NCI-H526 treated with DMSO at 0.1 percent for 48 hours (cell line): ENCODE results near the gene SPPL2B.
"Not testable (repeated sequence)": the region's sequence is repeated elsewhere in the genome, so short reads cannot be mapped to it uniquely, and the experiment has no call there.

Source experiments
- DNase-seq: peaks from one replicate; lab custom pipeline; 2025; lab: John Stamatoyannopoulos, UW

Gene SPPL2B

DNA sequence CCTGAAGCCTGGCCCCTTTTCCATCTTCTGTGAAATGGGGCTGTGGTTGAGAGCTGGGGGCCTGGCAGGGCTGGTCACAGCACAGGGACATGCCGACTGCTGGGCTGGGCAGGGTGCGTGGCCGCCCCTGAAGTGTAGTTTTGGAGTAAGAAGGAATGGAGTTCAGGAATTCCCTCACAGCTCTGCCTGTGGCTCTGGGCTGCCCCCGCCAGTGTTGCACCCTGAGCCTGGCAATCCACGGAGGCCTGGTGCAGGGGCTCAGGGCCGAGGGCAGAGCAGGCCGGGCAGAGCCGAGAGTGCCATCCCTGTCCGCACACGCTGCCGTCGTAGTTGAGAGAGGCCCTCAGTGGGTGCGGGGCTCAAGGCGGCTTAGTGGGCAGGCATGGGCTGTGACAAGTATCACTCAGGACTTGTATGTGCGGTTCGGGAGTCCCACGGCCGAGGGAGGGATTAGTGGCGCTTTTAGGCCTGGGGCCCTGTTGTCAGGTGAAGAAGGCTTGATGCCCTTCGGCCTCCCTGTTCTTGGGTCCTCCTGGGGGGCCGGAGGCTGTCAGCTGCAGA lies 9.7 kb downstream of the SPPL2B start:
- DNase-seq, result no peak

GRCh38 chr19:2338751-2339643 lies 10.5 kb downstream of the SPPL2B start:
- no peak for DNase-seq

GRCh38 chr19:2339644-2340310 lies 11.3 kb downstream of the SPPL2B start:
- no peak for DNase-seq

DNA sequence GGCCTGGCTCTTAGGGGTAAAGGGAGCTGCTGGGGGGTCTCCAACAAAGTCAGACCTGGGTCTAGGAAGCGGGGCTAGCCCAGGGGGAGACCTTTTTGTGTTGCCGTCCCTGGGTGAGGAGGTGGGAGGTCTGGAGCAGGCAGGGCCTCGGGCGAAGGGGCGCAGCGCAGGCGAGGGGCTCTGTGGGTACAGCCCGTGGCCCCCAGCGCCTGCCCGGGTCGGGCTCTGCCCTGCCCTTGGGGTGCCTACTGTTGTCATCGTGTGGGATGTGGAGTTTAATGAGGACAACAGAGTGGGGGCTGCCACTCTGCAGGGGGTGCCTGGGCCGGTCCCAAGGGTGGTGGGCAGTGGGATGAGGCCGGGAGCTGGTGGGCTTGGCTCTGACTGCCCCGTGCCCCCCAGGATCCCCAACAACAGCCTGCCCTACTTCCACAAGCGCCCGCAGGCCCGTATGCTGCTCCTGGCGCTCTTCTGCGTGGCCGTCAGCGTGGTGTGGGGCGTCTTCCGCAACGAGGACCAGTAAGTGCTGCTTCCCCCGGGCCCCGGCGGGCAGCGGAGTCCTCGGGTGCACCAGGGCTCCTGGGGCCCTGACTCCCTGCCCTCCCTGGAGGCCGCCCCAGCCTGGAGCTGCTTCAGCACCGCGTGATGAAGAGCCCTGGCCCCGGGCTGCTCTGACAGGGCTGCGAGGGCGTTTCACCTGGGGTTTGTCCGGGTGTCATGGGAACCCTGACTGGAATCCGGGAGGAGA lies 12.2 kb downstream of the SPPL2B start:
- no peak for DNase-seq

DNA sequence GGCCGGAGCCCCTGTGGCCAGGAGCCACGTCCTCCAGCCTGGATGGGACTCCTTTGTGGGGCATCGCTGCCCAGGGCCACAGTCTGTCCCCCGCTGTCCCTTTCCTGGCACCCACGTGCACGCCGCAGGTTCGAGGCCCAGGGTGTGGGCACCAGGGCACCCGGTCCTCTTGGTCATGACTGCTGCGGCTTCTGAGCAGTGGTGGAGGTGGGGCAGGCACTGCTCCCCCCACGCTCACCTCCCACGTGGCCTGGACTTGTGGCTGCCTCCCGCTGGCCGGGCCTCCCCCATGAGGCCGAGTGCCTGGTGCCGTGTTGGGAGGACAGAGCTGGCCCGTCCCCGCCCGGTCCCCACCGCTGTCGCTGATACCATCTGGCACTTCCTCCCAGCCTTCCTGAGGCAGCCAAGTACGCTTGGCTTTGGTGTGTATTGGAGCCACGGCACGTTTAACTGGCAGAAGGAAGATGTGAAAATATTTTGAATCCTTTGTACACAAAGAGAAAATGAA lies 12.8 kb downstream of the SPPL2B start:
- no peak for DNase-seq

GRCh38 chr19:2341982-2342381 lies 13.5 kb downstream of the SPPL2B start:
- no peak for DNase-seq

- no peak for DNase-seq
These were observed 14.3 kb downstream of the SPPL2B start for GRCh38 chr19:2342656-2343288.

- no peak for DNase-seq
These were observed 15.0 kb downstream of the SPPL2B start for GRCh38 chr19:2343289-2343982.

DNA sequence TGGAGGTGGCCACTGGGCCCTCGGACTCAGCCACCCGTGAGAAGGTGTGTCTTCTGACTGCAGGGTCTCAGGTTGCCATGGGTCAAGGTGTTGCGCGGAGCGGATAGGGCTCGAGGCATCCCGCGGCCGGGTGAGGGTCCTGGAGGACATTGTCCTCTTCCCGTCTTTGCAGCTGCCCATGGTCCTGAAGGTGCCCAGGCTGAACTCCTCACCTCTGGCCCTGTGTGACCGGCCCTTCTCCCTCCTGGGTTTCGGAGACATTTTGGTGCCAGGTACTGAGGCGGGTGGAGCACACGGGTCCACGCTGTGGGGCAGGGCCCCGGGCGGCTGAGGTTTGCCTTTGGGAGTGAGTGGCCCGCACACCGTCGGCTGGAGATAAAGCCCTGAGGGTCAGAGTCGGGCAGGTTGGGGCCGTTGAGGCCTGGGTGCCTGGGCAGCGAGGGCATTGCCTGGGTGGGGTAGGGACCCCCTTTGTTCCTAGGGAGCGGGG lies 15.9 kb downstream of the SPPL2B start:
- no peak for DNase-seq

DNA sequence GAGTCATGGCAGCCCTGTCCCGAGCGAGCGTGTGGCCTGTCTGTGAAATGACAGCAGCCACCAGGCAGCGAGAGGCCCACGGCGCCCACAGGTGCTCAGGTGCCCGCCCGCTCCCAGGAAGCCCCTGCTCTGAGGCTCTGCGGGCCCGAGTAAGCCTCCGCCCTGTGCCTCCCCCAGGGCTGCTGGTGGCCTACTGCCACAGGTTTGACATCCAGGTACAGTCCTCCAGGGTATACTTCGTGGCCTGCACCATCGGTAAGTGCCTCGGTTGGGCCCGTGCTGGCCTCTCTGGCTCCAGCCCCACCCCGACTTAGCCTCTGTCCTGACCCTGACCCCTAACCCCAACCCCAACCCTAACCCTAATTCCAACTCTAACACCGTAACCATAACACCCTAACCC lies 16.6 kb downstream of the SPPL2B start:
- no peak for DNase-seq

DNA sequence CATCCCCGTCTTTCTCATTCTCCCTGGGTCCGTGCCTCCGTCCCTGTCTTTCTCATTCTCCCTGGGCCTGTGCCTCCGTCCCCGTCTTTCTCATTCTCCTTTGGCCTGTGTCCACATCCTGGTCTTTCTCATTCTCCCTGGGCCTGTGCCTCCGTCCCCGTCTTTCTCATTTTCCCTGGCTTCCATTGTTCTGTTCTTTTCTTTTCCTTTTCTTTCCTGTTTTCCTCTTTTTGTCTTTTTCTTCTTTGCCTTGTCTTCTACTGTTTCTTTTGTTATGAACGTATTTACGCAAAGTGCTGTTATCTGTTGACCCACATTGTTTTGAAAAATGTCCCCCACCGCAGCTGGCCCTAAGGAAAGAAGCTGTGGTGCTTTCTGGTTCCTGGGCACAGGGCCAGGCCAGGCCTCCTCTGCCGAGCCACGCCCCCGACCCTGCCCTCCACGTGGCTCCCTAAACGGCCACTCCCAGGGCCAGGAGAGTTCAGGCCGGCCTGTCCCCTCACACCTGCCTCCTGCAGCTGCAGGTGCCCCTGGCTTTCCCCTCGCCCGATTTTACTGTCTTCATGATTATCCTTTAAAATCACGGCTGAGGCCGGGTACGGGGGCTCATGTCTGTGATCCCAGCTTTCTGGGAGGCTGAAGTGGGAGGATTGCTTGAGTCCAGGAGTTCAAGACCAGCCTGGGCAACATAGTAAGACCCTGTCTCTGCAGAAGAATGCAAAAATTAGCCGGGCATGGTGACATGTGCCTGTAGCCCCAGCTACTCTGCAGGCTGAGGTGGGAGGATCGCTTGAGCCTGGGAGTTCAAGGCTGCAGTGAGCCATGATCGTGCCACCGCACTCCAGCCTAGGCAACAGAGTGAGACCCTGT lies 17.5 kb downstream of the SPPL2B start:
- no peak for DNase-seq

GRCh38 chr19:2349818-2350217 lies 21.3 kb downstream of the SPPL2B start:
- DNase-seq, result not testable (repeated sequence)

GRCh38 chr19:2350656-2351055 lies 22.2 kb downstream of the SPPL2B start:
- DNase-seq, result no peak

- DNase-seq, result no peak
These were observed 23.1 kb downstream of the SPPL2B start for GRCh38 chr19:2351591-2351990.

GRCh38 chr19:2352121-2352520 lies 23.6 kb downstream of the SPPL2B start:
- no peak for DNase-seq

DNA sequence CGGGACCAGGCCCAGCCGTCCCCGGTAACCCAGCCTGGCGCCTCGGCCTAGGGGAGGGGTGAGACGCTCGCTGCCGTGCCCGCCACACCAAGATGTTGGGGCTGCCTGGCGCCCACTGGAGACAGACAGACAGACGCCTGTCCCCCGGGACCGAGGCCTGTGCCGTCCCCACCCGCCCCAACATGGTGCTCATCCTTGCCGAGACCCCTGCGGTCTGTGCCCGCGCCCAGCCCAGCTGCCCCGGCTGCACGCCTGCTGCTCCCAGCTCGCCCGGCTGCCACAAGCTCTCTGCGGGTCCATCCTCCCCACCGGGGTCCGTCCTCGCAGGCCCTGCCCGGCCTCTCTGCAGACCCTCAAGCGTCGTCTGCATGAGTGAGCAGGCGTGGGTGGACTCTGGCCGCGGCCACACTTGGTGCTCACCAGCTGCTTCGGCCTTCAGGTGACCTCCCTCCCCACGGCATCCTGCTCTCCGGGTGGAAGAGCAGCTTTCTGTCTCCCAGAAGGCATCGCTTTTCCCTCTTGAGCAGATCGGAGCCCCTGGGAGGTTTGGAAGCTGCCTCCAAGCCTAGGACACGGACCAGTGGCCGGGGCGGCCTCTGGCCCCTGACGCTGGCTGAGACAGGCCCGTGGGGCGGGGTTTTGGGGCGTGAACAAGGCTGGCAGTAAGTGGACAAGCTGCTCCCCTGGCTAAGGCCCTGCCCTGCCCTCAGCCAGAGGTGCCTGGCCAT lies 24.8 kb downstream of the SPPL2B start:
- no peak for DNase-seq

DNA sequence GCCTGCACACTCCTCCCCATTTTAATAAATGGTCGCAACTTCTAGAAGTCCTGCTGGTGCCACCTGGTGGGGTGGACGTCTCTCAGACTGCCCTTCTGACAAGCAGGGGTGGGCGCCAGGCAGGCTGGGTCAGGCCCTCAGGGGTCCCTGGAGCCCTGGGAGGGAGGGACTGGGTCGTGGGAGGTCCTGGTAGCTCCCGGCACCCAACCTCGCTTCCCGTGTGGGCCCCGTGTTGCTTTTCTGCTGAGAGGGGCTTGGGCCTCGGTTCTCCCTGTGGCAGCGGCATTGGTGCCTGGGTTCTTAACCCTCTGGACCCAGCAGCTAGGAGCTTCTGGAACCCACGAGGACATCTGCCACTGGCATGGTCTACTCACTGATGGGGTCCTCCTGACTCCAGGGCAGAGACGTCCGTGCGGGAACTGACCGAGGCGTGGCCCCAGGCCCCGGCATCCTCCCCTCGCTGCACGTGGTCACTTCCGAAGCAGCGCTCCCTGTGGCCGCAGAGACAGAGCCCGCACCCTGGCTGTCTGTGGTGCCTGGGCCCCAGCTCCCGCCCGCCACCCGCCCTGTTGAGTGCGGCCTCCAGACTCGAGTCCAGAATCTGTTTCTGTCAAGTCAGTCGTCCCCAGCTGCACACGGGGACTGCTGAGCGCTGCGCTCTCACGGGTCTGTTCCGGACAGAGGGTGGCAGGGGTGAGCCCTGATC lies 25.6 kb downstream of the SPPL2B start:
- no peak for DNase-seq

DNA sequence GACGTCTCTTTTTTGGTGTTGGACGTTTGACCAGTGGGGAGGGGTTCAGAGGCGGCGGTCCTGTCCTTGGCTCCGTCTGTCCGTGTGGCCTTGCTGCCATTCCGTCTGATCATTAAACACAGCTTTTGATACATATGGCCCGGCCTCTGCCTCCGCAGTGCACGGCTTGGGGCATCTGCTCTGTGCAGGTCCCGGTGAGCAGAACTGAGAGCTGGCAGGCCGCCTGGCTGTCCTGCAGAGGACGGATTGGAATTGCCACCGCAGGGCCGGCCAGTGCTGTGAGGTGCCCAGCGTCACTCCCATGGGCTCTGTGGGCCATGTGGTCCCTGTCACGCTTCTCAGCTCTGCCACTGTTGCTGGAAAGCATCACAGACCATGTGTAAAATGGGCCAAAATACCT lies 26.2 kb downstream of the SPPL2B start:
- no peak for DNase-seq
